NT2/D1 (cell line): ENCODE data around the gene L3MBTL3.

Experiments used
- SUZ12 ChIP-seq: IDR thresholded peaks from 2 replicates; pipeline ENCODE4 v1.6.1; 2011; ENCODE audit not compliant: insufficient read length, insufficient read depth; ENCODE audit errors: extremely low read depth
- YY1 ChIP-seq: IDR thresholded peaks from 2 replicates; pipeline ENCODE4 v1.6.1; 2011; ENCODE audit not compliant: insufficient read length, insufficient read depth
- ZNF274 ChIP-seq: IDR thresholded peaks from 2 replicates; pipeline ENCODE4 v1.6.1; 2011; ENCODE audit warnings: mild to moderate bottlenecking, low read depth, low read length

DNA sequence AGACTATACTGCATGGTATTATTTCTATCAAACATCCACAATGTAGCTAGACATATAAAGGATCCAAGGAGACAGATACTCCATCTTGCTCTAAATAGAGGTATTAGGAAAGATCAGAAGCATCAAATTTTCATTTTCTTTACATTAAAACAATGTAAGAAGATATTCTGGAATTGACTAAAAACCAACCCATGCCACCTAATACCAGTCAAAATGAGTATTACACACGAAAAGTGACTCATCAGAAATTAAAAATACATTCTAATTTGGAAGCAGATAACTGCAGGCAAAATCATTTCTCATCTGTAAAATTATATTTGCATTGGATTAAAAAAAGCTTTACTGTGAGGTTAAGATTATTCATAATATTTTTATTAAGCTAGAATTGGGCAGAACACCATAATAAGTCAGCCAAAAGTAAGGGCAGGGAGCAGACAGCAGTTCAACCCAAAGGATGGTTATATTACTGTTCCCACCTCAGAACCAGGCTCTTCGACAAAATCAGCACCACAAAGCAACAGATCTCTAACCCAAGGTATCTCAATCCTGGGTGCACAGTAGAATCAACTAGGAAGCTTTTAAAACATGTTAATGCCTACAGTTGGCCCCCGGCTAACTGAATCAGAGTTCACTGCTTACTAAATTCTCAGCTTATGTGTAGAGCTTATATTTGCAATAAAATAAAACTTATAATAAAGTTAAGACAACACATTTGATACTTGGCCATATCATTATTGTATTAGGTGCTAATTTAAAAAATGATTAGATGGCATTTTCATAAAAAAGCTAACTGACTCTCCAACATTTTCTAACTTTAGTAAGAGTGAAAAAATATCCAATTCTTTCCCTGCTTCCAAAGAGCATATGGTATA lies 169.2 kb downstream of the L3MBTL3 start:
- no peak for TF ChIP-seq SUZ12
- no peak for TF ChIP-seq ZNF274
- no peak for TF ChIP-seq YY1
